Measurements from ENCODE around the gene IFIT1. TPM values are rescaled to one million over a fixed set of nuclear protein-coding genes. Genes with fewer than 3 reads are reported as not detected.

Gene IFIT1
- total and polyA plus RNA-seq, 2 donors from 2014 or later = 16.9 to 40.9 TPM

GRCh38 chr10:89427629-89428028 lies 35.2 kb downstream of the IFIT1 start:
- H3K4me3 ChIP-seq (ENCODE audit: low read length in 3 of 3) = no peak overlapping the region
- no peak overlapping the region for H3K27ac ChIP-seq (ENCODE audit: low read depth in 2 of 2, low read length in 2 of 2)
- FAIRE-seq (no peak), DNase-seq (no peak)
- no peaks in the 10 kb centered on the region for H3K36me3 ChIP-seq (ENCODE audit: control insufficient read depth in 2 of 3, insufficient read depth in 3 of 3, low read length in 3 of 3)
- no peaks in the 10 kb centered on the region for H3K27me3 ChIP-seq (ENCODE audit: control insufficient read depth, insufficient read depth, low read length)
- no peak for TF ChIP-seq CTCF (IDR thresholded peaks at IDR 0.05; ENCODE audit: borderline replicate concordance, extremely low read depth, insufficient read depth)
- H3K4me1 ChIP-seq (ENCODE audit: control insufficient read depth in 2 of 3, insufficient read depth in 2 of 3, low read depth in 1 of 3, low read length in 3 of 3) = peaks cover 0 to 45% (median 4%) of the 10 kb centered on the region in 3 donors
- intact Hi-C loops (cut with DNase I) = loop anchor here (5.0 kb wide), 1 partner anchor 135 kb away; no protein-coding TSS in a partner anchor
- no peak overlapping the region for H3K9ac ChIP-seq (ENCODE audit: low read length in 3 of 3)
- H3K9me3 ChIP-seq (ENCODE audit: control insufficient read depth in 2 of 3, insufficient read depth in 1 of 3, low read length in 3 of 3) = no peaks in the 10 kb centered on the region

GRCh38 chr10:89428877-89429276 lies 36.5 kb downstream of the IFIT1 start:
- TF ChIP-seq CTCF (IDR thresholded peaks at IDR 0.05; ENCODE audit: borderline replicate concordance, extremely low read depth, insufficient read depth) = no peak
- intact Hi-C loops (cut with DNase I) = loop anchor here (5.0 kb wide), 1 partner anchor 133 kb away; no protein-coding TSS in a partner anchor
- H3K4me3 ChIP-seq (ENCODE audit: low read length in 3 of 3) = no peak overlapping the region
- no peak for FAIRE-seq
- H3K36me3 ChIP-seq (ENCODE audit: control insufficient read depth in 2 of 3, insufficient read depth in 3 of 3, low read length in 3 of 3) = no peaks in the 10 kb centered on the region
- H3K27ac ChIP-seq (ENCODE audit: low read depth in 2 of 2, low read length in 2 of 2) = peak overlapping the region in 1 of 2 donors; percentile 23
- no peaks in the 10 kb centered on the region for H3K27me3 ChIP-seq (ENCODE audit: control insufficient read depth, insufficient read depth, low read length)
- H3K9me3 ChIP-seq (ENCODE audit: control insufficient read depth in 2 of 3, insufficient read depth in 1 of 3, low read length in 3 of 3) = no peaks in the 10 kb centered on the region
- peak overlapping the region in 1 of 3 donors; percentile 37 for H3K9ac ChIP-seq (ENCODE audit: low read length in 3 of 3)
- peaks cover 0 to 45% (median 4%) of the 10 kb centered on the region in 3 donors for H3K4me1 ChIP-seq (ENCODE audit: control insufficient read depth in 2 of 3, insufficient read depth in 2 of 3, low read depth in 1 of 3, low read length in 3 of 3)
- DNase-seq = no peak

GRCh38 chr10:89431977-89432376 lies 39.6 kb downstream of the IFIT1 start:
- peak in 2 of 5 donors; percentile 49 to 78 for DNase-seq

More at GRCh38 chr10:89431977-89432376, 39.6 kb downstream of the IFIT1 start:
- Histone ChIP-seq H3K9ac (ENCODE audit: low read length in 3 of 3) (peak overlapping the region in 1 of 3 donors; percentile 49), H3K36me3 (ENCODE audit: control insufficient read depth in 2 of 3, insufficient read depth in 3 of 3, low read length in 3 of 3) (peaks cover 0 to 3% (median 0%) of the 10 kb centered on the region in 3 donors), H3K27me3 (ENCODE audit: control insufficient read depth, insufficient read depth, low read length) (no peaks in the 10 kb centered on the region), H3K9me3 (ENCODE audit: control insufficient read depth in 2 of 3, insufficient read depth in 1 of 3, low read length in 3 of 3) (no peaks in the 10 kb centered on the region), H3K27ac (ENCODE audit: low read depth in 2 of 2, low read length in 2 of 2) (peak overlapping the region; percentile 66 to 71), H3K4me1 (ENCODE audit: control insufficient read depth in 2 of 3, insufficient read depth in 2 of 3, low read depth in 1 of 3, low read length in 3 of 3) (peaks cover 0 to 27% (median 0%) of the 10 kb centered on the region in 3 donors), H3K4me3 (ENCODE audit: low read length in 3 of 3) (peak overlapping the region in 1 of 3 donors; percentile 46)
- TF ChIP-seq CTCF (IDR thresholded peaks at IDR 0.05; ENCODE audit: borderline replicate concordance, extremely low read depth, insufficient read depth) = no peak
- intact Hi-C loops (cut with DNase I) = no loop called here
- FAIRE-seq = peak; percentile 90

Measured in kidney (tissue), 14 donors.